LHCN-M2 (cell line): ENCODE data around the gene MTHFSD. TPM values are rescaled to one million over a fixed set of nuclear protein-coding genes. Genes with fewer than 3 reads are reported as not detected.
A peak's percentile ranks its signal among the peaks of the same experiment; 100 is the strongest.
"Not testable (repeated sequence)": the region's sequence is repeated elsewhere in the genome, so short reads cannot be mapped to it uniquely, and the experiment has no call there.

ENCODE experiments used
- DNase-seq: peaks from one replicate; pipeline ENCODE4 v3.0.0-alpha.2; 2012; ENCODE audit warnings: low read depth
- polyA plus RNA-seq: library from polyadenylated mRNA; unstranded; fragments of >200 nt; gene quantifications from one replicate; pipeline ENCODE4 v1.2.1, GENCODE V29; 2012; ENCODE audit warnings: missing spikeins
- total RNA-seq: library from RNA; depleted of rRNA; stranded (reverse); fragments of >200 nt; gene quantifications from 2 replicates; pipeline ENCODE4 v1.2.3, GENCODE V29; 2014; rRNA removed

MTHFSD gene
- 10.5 and 15.0 TPM in 2 replicates for total RNA-seq
- 8.4 TPM for polyA plus RNA-seq

- peak; percentile 87 for DNase-seq
Measured at GRCh38 chr16:86554917-86555703, at the start of gene MTHFSD. Gene MTHFSD, minus strand, starts transcription at chr16:86555235. Its CDS starts 51 bp downstream, at chr16:86555184.

GRCh38 chr16:86604436-86605193 is 49.6 kb upstream of the MTHFSD start:
- no peak for DNase-seq

GRCh38 chr16:86602521-86602920 is 47.5 kb upstream of the MTHFSD start:
- no peak for DNase-seq

- no peak for DNase-seq
Measured at GRCh38 chr16:86601356-86601755, 46.3 kb upstream of the MTHFSD start.

- no peak for DNase-seq
Measured at GRCh38 chr16:86598607-86599565, 43.9 kb upstream of the MTHFSD start.

- DNase-seq, result no peak
Measured at GRCh38 chr16:86597880-86598606, 43.0 kb upstream of the MTHFSD start.

GRCh38 chr16:86597126-86597879 is 42.3 kb upstream of the MTHFSD start:
- no peak for DNase-seq

GRCh38 chr16:86595983-86596605 is 41.1 kb upstream of the MTHFSD start:
- no peak for DNase-seq

- DNase-seq, result no peak
Measured at GRCh38 chr16:86594721-86595120, 39.7 kb upstream of the MTHFSD start.

GRCh38 chr16:86593913-86594620 is 39.0 kb upstream of the MTHFSD start:
- no peak for DNase-seq

- no peak for DNase-seq
Measured at GRCh38 chr16:86591270-86591669, 36.2 kb upstream of the MTHFSD start.

GRCh38 chr16:86590501-86591144 is 35.6 kb upstream of the MTHFSD start:
- peak; percentile 75 for DNase-seq

GRCh38 chr16:86587955-86588354 is 32.9 kb upstream of the MTHFSD start:
- DNase-seq, result not testable (repeated sequence)

GRCh38 chr16:86587487-86587886 is 32.5 kb upstream of the MTHFSD start:
- no peak for DNase-seq

GRCh38 chr16:86585821-86586611 is 31.0 kb upstream of the MTHFSD start:
- peak; percentile 84 for DNase-seq

GRCh38 chr16:86584726-86585721 is 30.0 kb upstream of the MTHFSD start:
- DNase-seq, result peak; percentile 52
